ENCODE measurements around the gene GNPDA1.

- TF ChIP-seq CTCF (IDR thresholded peaks at IDR 0.05) (no peak), POLR2AphosphoS5 (IDR thresholded peaks at IDR 0.05) (no peak), POLR2A (IDR thresholded peaks at IDR 0.05) (no peak)
Observed at GRCh38 chr5:142038735-142039134, 25.9 kb upstream of the GNPDA1 start.

All from suprapubic skin (tissue), 4 donors.